PC-9 (cell line): ENCODE results near the gene USHBP1.

Source experiments
- EZH2 ChIP-seq: fragments of 200-600 bp; sonication (generic); IDR thresholded peaks from 2 replicates; pipeline ENCODE4 v1.8.0; 2017; ENCODE audit warnings: antibody characterized with exemption, low read depth
- TF ChIP-seq, protein P1 (sequence below): fragments of 200-600 bp; sonication (generic); conservative IDR thresholded peaks from 2 replicates; pipeline ENCODE4 v1.6.1; 2017; ENCODE audit warnings: mixed run types, antibody characterized with exemption, mild to moderate bottlenecking, moderate library complexity

DNA sequence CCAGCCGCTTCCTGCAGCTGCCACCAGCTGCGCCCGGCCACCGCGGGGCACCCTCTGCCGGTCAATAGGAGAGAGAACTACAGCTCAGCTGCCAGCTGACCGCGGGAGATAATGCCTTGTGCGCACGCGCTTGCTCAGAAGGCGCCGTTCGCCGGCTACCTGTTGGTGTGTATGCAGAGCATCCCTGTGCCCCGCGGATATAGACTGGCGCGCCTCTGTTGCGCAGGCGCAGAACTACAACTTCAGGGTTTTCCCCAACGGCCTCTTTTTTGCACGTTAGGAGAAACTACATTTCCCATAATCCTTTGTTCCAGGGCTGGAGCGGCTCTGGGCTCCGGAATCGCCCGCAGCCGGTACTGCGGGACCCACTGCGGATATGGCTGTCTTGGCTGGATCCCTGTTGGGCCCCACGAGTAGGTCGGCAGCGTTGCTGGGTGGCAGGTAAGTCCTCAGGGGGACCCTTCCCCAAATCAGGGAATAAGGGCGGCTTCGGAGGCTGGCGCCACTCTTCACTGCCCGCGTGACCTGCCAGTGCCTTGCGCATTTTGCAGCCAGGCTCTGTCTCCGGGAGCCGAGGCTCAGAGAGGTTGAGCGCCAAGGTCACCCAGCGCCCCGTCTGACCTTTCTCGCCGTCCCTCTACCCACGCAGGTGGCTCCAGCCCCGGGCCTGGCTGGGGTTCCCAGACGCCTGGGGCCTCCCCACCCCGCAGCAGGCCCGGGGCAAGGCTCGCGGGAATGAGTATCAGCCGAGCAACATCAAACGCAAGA lies 41.2 kb upstream of the USHBP1 start, which contains the start of gene MRPL34:
- TF ChIP-seq, protein P1, sequence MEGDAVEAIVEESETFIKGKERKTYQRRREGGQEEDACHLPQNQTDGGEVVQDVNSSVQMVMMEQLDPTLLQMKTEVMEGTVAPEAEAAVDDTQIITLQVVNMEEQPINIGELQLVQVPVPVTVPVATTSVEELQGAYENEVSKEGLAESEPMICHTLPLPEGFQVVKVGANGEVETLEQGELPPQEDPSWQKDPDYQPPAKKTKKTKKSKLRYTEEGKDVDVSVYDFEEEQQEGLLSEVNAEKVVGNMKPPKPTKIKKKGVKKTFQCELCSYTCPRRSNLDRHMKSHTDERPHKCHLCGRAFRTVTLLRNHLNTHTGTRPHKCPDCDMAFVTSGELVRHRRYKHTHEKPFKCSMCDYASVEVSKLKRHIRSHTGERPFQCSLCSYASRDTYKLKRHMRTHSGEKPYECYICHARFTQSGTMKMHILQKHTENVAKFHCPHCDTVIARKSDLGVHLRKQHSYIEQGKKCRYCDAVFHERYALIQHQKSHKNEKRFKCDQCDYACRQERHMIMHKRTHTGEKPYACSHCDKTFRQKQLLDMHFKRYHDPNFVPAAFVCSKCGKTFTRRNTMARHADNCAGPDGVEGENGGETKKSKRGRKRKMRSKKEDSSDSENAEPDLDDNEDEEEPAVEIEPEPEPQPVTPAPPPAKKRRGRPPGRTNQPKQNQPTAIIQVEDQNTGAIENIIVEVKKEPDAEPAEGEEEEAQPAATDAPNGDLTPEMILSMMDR = peak; percentile 78
- TF ChIP-seq EZH2 = no peak
